HG02571 (cell line): ENCODE data around the gene PNCK.
"Not testable (repeated sequence)": the region's sequence is repeated elsewhere in the genome, so short reads cannot be mapped to it uniquely, and the experiment has no call there.

Experiments used
- ATAC-seq: cut with Tn5 transposase; IDR thresholded peaks from one replicate; pipeline ENCODE4 v1.9.1; 2021; ENCODE audit warnings: mild to moderate bottlenecking, moderate library complexity; ENCODE audit not compliant: unreplicated experiment

Gene PNCK

GRCh38 chrX:153686711-153687110, 13.1 kb upstream of the PNCK start:
- no peak for ATAC-seq

- no peak for ATAC-seq
Measured at GRCh38 chrX:153685751-153686696, 12.4 kb upstream of the PNCK start.

GRCh38 chrX:153685156-153685536, 11.5 kb upstream of the PNCK start:
- ATAC-seq, result no peak

- no peak for ATAC-seq
Measured at GRCh38 chrX:153684467-153685155, 11.0 kb upstream of the PNCK start.

GRCh38 chrX:153683486-153683885, 9.9 kb upstream of the PNCK start:
- ATAC-seq, result not testable (repeated sequence)

GRCh38 chrX:153681175-153681574, 7.6 kb upstream of the PNCK start:
- no peak for ATAC-seq

GRCh38 chrX:153674219-153674851, 722 bp upstream of the PNCK start:
- no peak for ATAC-seq

- ATAC-seq, result no peak
Measured at GRCh38 chrX:153672531-153673427, 834 bp downstream of the PNCK start.

- no peak for ATAC-seq
Measured at GRCh38 chrX:153671589-153672530, 1.8 kb downstream of the PNCK start.

GRCh38 chrX:153670748-153671588, 2.6 kb downstream of the PNCK start:
- no peak for ATAC-seq

- ATAC-seq, result no peak
Measured at GRCh38 chrX:153669901-153670731, 3.5 kb downstream of the PNCK start.

GRCh38 chrX:153669174-153669890, 4.3 kb downstream of the PNCK start:
- peak; percentile 44 for ATAC-seq

GRCh38 chrX:153668423-153669173, 5.0 kb downstream of the PNCK start:
- ATAC-seq, result no peak

GRCh38 chrX:153667956-153668396, 5.6 kb downstream of the PNCK start:
- peak; percentile 50 for ATAC-seq

GRCh38 chrX:153667281-153667955, 6.2 kb downstream of the PNCK start:
- no peak for ATAC-seq
